ENCODE data around the gene KRT83. TPM values are rescaled to one million over a fixed set of nuclear protein-coding genes. Genes with fewer than 3 reads are reported as not detected.

The KRT83 gene
- total RNA-seq, 1 donor from 2014 or later: not detected

DNA sequence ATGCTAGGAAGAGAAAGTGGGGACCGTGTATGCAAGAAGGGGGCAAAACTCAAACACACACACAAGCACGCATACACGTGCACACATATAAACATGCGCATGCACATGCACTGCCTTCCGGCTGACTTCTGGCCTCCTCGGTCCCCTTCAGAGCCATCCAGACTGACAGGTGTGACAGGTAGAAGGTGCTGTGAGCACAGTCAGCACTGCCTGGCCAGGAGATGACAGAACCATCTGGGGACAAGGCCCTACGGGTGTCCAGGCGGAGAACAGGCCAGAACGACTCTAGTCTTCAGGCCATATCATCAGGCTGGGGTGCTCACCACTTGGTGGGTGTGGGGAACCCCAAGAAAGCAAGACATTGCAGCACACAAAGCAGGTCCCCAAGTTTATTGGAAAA lies 7.3 kb downstream of the KRT83 start:
- Mint-ChIP-seq H3K9me3 (ENCODE audit: unreplicated experiment) (no peaks in the 10 kb centered on the region), H3K4me3 (ENCODE audit: unreplicated experiment) (no peak overlapping the region), H3K4me1 (ENCODE audit: unreplicated experiment) (peaks cover 1% of the 10 kb centered on the region), H3K27ac (ENCODE audit: unreplicated experiment) (no peak overlapping the region), H3K27me3 (ENCODE audit: unreplicated experiment) (peaks cover 13% of the 10 kb centered on the region), H3K36me3 (ENCODE audit: low read depth, unreplicated experiment) (peaks cover under 1% of the 10 kb centered on the region)
- TF ChIP-seq, protein P1, sequence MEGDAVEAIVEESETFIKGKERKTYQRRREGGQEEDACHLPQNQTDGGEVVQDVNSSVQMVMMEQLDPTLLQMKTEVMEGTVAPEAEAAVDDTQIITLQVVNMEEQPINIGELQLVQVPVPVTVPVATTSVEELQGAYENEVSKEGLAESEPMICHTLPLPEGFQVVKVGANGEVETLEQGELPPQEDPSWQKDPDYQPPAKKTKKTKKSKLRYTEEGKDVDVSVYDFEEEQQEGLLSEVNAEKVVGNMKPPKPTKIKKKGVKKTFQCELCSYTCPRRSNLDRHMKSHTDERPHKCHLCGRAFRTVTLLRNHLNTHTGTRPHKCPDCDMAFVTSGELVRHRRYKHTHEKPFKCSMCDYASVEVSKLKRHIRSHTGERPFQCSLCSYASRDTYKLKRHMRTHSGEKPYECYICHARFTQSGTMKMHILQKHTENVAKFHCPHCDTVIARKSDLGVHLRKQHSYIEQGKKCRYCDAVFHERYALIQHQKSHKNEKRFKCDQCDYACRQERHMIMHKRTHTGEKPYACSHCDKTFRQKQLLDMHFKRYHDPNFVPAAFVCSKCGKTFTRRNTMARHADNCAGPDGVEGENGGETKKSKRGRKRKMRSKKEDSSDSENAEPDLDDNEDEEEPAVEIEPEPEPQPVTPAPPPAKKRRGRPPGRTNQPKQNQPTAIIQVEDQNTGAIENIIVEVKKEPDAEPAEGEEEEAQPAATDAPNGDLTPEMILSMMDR (IDR thresholded peaks at IDR 0.05; ENCODE audit: unreplicated experiment): no peak
- DNase-seq (ENCODE audit: low spot score): no peak

DNA sequence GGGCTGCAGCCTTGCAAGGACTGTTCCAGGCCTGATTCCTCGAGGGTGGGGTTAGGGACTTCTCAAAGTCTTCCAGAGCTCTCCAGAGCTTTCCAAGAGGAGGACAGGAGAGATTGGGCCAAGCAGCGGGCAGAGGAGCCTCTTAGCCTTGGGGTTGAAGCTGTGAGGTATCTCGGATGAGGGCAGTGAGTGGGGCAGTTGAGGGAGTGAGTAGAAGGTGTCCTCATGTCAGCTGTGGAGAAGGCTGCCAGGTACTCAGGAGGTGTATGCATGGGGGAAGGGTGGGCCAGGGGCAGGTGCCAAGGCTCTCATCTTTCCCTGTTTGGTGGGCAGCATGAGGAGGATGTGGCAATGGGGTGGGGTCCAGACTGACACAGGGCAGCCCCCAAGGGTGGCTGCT lies 7.7 kb downstream of the KRT83 start:
- Mint-ChIP-seq H3K27me3 (ENCODE audit: unreplicated experiment) (peaks cover 17% of the 10 kb centered on the region), H3K36me3 (ENCODE audit: low read depth, unreplicated experiment) (peaks cover 4% of the 10 kb centered on the region), H3K4me1 (ENCODE audit: unreplicated experiment) (peaks cover 5% of the 10 kb centered on the region), H3K27ac (ENCODE audit: unreplicated experiment) (no peak overlapping the region), H3K4me3 (ENCODE audit: unreplicated experiment) (no peak overlapping the region), H3K9me3 (ENCODE audit: unreplicated experiment) (no peaks in the 10 kb centered on the region)
- TF ChIP-seq, protein P1 (IDR thresholded peaks at IDR 0.05; ENCODE audit: unreplicated experiment): no peak
- DNase-seq (ENCODE audit: low spot score): no peak

DNA sequence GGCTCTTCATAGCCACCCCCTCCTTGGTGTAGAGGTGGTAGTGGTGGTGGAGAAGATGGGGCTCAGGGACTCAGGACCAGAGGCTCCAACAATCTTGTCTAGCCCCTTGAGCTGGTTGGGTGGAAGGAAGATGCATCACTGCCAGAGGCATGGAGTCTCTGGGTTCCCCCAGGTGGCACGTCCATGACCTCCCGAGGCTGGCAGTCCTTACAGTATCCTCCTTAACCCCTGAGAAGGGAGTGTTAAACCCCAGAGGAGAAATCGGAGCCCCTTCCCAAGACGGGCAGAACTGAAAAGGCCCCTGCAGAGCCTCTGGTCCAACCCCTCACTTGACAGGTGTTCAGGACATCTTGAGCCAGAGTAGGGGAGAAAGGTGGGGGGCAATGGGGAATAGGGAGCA lies 9.1 kb downstream of the KRT83 start:
- Mint-ChIP-seq H3K9me3 (ENCODE audit: unreplicated experiment) (no peaks in the 10 kb centered on the region), H3K4me1 (ENCODE audit: unreplicated experiment) (peaks cover 5% of the 10 kb centered on the region), H3K27ac (ENCODE audit: unreplicated experiment) (no peak overlapping the region), H3K27me3 (ENCODE audit: unreplicated experiment) (peaks cover 19% of the 10 kb centered on the region), H3K36me3 (ENCODE audit: low read depth, unreplicated experiment) (peaks cover 4% of the 10 kb centered on the region), H3K4me3 (ENCODE audit: unreplicated experiment) (no peak overlapping the region)
- TF ChIP-seq, protein P1 (IDR thresholded peaks at IDR 0.05; ENCODE audit: unreplicated experiment): no peak
- DNase-seq (ENCODE audit: low spot score): no peak

DNA sequence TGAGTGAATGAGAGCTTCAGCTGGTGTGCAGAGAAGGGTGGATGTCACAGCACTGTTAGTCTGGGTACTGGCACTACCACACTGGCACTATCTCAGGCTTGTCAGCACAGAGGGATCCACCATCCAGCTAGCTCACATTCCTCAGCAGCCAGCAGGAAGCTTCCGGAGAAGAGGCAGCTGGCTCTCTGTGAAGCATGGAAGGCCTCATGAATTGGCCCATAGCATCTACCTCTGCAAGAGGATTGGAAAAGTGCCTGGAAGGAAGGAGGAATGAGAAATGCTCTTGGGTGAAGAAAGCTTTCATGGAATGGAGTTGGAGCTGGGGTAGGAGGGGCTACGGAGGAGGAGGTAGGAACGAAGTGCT lies 9.9 kb downstream of the KRT83 start:
- Mint-ChIP-seq H3K27me3 (ENCODE audit: unreplicated experiment) (peaks cover 22% of the 10 kb centered on the region), H3K9me3 (ENCODE audit: unreplicated experiment) (no peaks in the 10 kb centered on the region), H3K27ac (ENCODE audit: unreplicated experiment) (no peak overlapping the region), H3K4me3 (ENCODE audit: unreplicated experiment) (no peak overlapping the region), H3K4me1 (ENCODE audit: unreplicated experiment) (peaks cover 5% of the 10 kb centered on the region), H3K36me3 (ENCODE audit: low read depth, unreplicated experiment) (peaks cover 4% of the 10 kb centered on the region)
- no peak for DNase-seq (ENCODE audit: low spot score)
- TF ChIP-seq, protein P1 (IDR thresholded peaks at IDR 0.05; ENCODE audit: unreplicated experiment): no peak

DNA sequence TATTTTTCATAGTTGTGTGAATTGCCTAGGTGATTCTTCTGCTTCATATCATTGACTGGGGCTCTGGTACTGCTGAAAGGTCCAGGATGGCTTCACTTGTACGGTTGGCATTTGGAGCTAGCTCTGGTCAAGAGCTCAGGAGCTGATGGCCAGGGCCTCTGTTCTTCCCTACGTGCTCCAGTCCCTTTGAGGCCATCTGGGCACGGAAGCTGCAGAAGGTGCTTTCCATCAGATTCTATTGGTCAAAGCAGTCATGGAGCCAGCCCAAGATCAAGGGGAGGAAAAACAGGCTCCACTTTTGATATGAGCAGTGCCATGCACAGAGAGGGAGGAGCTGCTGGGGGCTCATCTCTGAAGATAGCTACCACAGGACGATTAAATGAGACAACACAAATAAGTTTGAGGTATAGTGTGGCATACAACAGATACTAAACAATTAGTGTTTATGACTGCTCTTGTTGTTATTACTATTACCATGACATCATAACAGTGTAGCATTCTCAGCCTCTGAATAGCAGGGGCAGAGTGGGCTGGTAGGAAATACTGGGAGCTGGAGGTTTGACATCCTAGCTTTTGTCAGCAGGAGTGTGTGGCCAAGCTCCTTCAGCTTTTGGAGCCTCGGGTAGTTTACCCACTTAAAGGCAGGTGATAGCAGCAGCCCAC lies 10.4 kb downstream of the KRT83 start:
- Mint-ChIP-seq H3K27ac (ENCODE audit: unreplicated experiment) (no peak overlapping the region), H3K4me1 (ENCODE audit: unreplicated experiment) (peaks cover 5% of the 10 kb centered on the region), H3K4me3 (ENCODE audit: unreplicated experiment) (no peak overlapping the region), H3K9me3 (ENCODE audit: unreplicated experiment) (no peaks in the 10 kb centered on the region), H3K36me3 (ENCODE audit: low read depth, unreplicated experiment) (peaks cover 4% of the 10 kb centered on the region), H3K27me3 (ENCODE audit: unreplicated experiment) (peaks cover 24% of the 10 kb centered on the region)
- no peak for DNase-seq (ENCODE audit: low spot score)
- TF ChIP-seq, protein P1 (IDR thresholded peaks at IDR 0.05; ENCODE audit: unreplicated experiment): no peak
